GM18511 (cell line): ENCODE results near the gene WFDC11.

Experiments used
- ATAC-seq: cut with Tn5 transposase; IDR thresholded peaks from one replicate; pipeline ENCODE4 v1.9.1; 2021; ENCODE audit warnings: mild to moderate bottlenecking, moderate library complexity; ENCODE audit not compliant: unreplicated experiment

Gene WFDC11

GRCh38 chr20:45629496-45630100 is 40.4 kb downstream of the WFDC11 start, which contains the start of gene WFDC10A:
Gene WFDC10A (plus strand): TSS chr20:45629739. CDS start chr20:45629814, 75 bp downstream.
- no peak for ATAC-seq

DNA sequence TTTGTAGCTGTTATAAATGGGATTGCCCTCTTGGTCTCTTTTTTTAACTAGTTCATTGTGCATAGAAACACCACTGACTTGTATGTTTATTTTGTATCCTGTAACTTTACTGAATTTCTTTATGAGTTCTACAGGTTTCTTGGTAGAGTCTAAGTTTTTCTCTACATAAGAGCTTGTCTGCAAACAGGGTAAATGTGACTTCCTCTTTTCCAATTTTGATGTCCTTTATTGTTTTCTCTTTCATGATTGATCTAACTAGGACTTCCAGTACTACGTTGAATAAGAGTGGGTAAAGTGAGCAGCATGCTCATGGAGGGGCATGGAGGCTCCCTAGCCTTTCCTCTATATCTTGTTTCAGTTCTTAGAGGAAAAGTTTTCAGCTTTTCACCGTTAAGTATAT is 43.5 kb downstream of the WFDC11 start:
- ATAC-seq = no peak

DNA sequence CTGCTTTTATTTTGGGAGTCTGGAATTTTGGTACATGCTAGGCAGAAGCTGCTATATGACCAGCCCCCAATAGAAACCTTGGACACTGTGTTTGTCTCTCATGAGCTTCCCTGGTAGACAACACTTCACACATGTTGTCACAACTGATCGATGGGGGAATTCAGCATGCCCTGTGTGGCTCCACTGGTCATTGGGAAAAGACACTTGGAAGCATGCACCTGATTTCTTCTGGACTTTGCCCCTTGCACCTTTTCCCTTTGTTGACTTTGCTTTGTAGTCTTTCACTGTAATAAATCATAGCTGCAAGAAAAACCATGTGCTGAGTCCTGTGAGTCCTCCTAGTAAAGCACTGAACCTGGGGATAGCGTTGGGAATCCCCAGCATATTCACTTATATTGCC is 48.4 kb downstream of the WFDC11 start:
- no peak for ATAC-seq

DNA sequence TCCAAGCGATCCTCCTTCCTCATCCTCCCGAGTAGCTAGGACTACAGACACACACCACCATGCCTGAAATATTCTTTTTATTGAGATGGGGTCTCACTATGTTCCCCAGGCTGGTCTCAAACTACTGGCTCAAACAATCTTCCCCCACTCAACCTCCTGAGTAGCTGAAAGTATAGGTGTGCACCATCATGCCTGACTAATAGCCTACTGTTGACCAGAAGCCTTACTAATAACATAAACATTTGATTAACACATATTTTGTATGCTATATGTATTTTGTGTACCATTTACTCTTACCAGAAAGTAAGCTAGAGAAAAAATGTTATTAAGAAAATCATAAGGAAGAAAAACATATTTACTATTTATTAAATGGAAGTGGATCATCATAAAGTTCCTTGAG is 52.4 kb downstream of the WFDC11 start:
- no peak for ATAC-seq

DNA sequence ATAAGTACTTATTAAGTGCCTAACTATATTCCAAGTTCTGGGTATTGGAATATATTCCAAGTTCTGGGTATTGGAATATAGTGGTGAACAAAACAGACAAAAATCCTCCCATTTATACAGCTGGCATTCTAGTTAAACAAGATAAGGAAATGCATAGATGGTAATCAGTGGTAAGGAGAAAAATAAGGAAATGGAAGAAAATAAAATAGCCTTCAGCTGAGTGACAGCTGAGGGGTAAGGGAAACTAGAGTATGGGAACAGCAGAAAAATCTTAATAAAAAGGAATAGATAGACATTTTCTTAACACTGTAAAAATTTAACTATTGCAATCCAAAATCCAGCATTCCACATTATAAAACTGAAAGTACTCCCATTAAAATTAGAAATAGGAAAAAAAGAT is 57.7 kb downstream of the WFDC11 start:
- ATAC-seq = no peak

- ATAC-seq = no peak
These were observed 59.0 kb downstream of the WFDC11 start for GRCh38 chr20:45611054-45611453.

- no peak for ATAC-seq
These were observed 62.2 kb downstream of the WFDC11 start for GRCh38 chr20:45607810-45608209.
